Tibial artery (tissue), 4 donors: ENCODE results near the gene IGF2R.

Source experiments
- DNase-seq, 2 donors: peaks; one replicate each; pipeline ENCODE4 v3.0.0-alpha.2; 2019
- H3K27ac ChIP-seq, 2 donors: fragments of 200-600 bp; sonication (generic) in 1 of 2; 1 replicate in 1 of 2; 2 replicates in 1 of 2; pipeline ENCODE4 v1.5.1; 2018 to 2019; ENCODE audit warnings: mild to moderate bottlenecking in 1 of 2
- H3K27me3 ChIP-seq, 2 donors: fragments of 200-600 bp; sonication (generic) in 1 of 2; one replicate each; pipeline versions ENCODE4 v1.5.1 to v1.6.0; 2016 to 2019
- H3K36me3 ChIP-seq, 3 donors: fragments of 200-600 bp; sonication (generic) in 2 of 3; one replicate each; pipeline ENCODE4 v1.5.1; 2016 to 2019; ENCODE audit warnings: mild to moderate bottlenecking in 2 of 3
- H3K4me1 ChIP-seq, 4 donors: fragments of 200-600 bp; sonication (generic) in 2 of 4; 1 replicate in 3 of 4; 2 replicates in 1 of 4; pipeline ENCODE4 v1.5.1; 2016 to 2019
- H3K4me3 ChIP-seq, 2 donors: fragments of 200-600 bp; sonication (generic) in 1 of 2; 1 replicate in 1 of 2; 2 replicates in 1 of 2; pipeline ENCODE4 v1.5.1; 2018 to 2019; ENCODE audit warnings: mild to moderate bottlenecking in 2 of 2
- H3K9me3 ChIP-seq, 3 donors: fragments of 200-600 bp; sonication (generic) in 1 of 3; one replicate each; pipeline ENCODE4 v1.5.1; 2016 to 2019
- CTCF ChIP-seq, 2 experiments: fragments of 200-600 bp in 1 of 2; fragments of 450-650 bp in 1 of 2; IDR thresholded peaks; one replicate each; pipeline ENCODE4 v1.5.1; 2017 to 2019; ENCODE audit warnings: antibody characterized with exemption in 2 of 2, mild to moderate bottlenecking in 1 of 2, moderate library complexity in 1 of 2
- intact Hi-C: fragments of 100-400 bp; cut with DNase I; formaldehyde crosslinking; loops from one replicate; pipeline ENCODE4 v1.15.0; 2023; ENCODE audit warnings: low total_unique reads

Gene IGF2R

GRCh38 chr6:160028487-160029275 lies 59.8 kb downstream of the IGF2R start:
- H3K36me3 ChIP-seq: peaks cover 19 to 68% (median 53%) of the 10 kb centered on the region in 3 donors
- H3K27ac ChIP-seq: peak overlapping the region in 1 of 2 donors; percentile 56
- no peak for DNase-seq
- intact Hi-C loops: no loop called here
- no peaks in the 10 kb centered on the region for H3K9me3 ChIP-seq
- no peak overlapping the region for H3K4me3 ChIP-seq
- no peak for TF ChIP-seq CTCF (IDR thresholded peaks at IDR 0.05)
- peaks cover 0 to 19% (median 13%) of the 10 kb centered on the region in 4 donors for H3K4me1 ChIP-seq
- no peaks in the 10 kb centered on the region for H3K27me3 ChIP-seq

GRCh38 chr6:160029525-160029924 lies 60.6 kb downstream of the IGF2R start:
- Histone ChIP-seq H3K9me3 (no peaks in the 10 kb centered on the region), H3K27ac (peak overlapping the region; percentile 56 to 62), H3K4me1 (peaks cover 0 to 19% (median 13%) of the 10 kb centered on the region in 4 donors), H3K4me3 (no peak overlapping the region), H3K27me3 (no peaks in the 10 kb centered on the region), H3K36me3 (peaks cover 19 to 70% (median 55%) of the 10 kb centered on the region in 3 donors)
- intact Hi-C loops: no loop called here
- DNase-seq: no peak
- no peak for TF ChIP-seq CTCF (IDR thresholded peaks at IDR 0.05)

- peak; percentile 71 to 91 for DNase-seq
- Histone ChIP-seq H3K36me3 (peaks cover 19 to 68% (median 54%) of the 10 kb centered on the region in 3 donors), H3K27me3 (no peaks in the 10 kb centered on the region), H3K4me3 (peak overlapping the region in 1 of 2 donors; percentile 2), H3K9me3 (no peaks in the 10 kb centered on the region), H3K4me1 (peaks cover 0 to 19% (median 13%) of the 10 kb centered on the region in 4 donors), H3K27ac (peak overlapping the region; percentile 56 to 62)
- intact Hi-C loops: no loop called here
- TF ChIP-seq CTCF (IDR thresholded peaks at IDR 0.05): no peak
These were observed 61.2 kb downstream of the IGF2R start for GRCh38 chr6:160030103-160030502.

- intact Hi-C loops: no loop called here
- Histone ChIP-seq H3K4me3 (no peak overlapping the region), H3K9me3 (no peaks in the 10 kb centered on the region), H3K36me3 (peaks cover 19 to 67% (median 59%) of the 10 kb centered on the region in 3 donors), H3K27ac (no peak overlapping the region), H3K27me3 (no peaks in the 10 kb centered on the region), H3K4me1 (peaks cover 0 to 22% (median 14%) of the 10 kb centered on the region in 4 donors)
- DNase-seq: no peak
- TF ChIP-seq CTCF (IDR thresholded peaks at IDR 0.05): no peak
These were observed 62.6 kb downstream of the IGF2R start for GRCh38 chr6:160031442-160031841.

GRCh38 chr6:160031871-160032270 lies 63.0 kb downstream of the IGF2R start:
- DNase-seq: no peak
- no peak for TF ChIP-seq CTCF (IDR thresholded peaks at IDR 0.05)
- Histone ChIP-seq H3K4me1 (peaks cover 0 to 26% (median 14%) of the 10 kb centered on the region in 4 donors), H3K9me3 (no peaks in the 10 kb centered on the region), H3K27me3 (no peaks in the 10 kb centered on the region), H3K36me3 (peaks cover 19 to 63% (median 55%) of the 10 kb centered on the region in 3 donors), H3K4me3 (no peak overlapping the region), H3K27ac (no peak overlapping the region)
- intact Hi-C loops: no loop called here
